Activated CD8-positive, alpha-beta T cell treated with anti-CD3 and anti-CD28 coated beads for 36 hours (primary cell): ENCODE data around the gene GLRX5. TPM values are rescaled to one million over a fixed set of nuclear protein-coding genes. Genes with fewer than 3 reads are reported as not detected.
"Not testable (repeated sequence)": the region's sequence is repeated elsewhere in the genome, so short reads cannot be mapped to it uniquely, and the experiment has no call there.

Experiments
- ATAC-seq: fragments of 200-7000 bp; cut with Tn5 transposase; one replicate; pipeline ENCODE4 v1.10.0; 2021; ENCODE audit warnings: mild to moderate bottlenecking, moderate library complexity
- CTCF ChIA-PET: fragments of 350-600 bp; sonication (Branson Sonifier 250); formaldehyde crosslinking; loops from one replicate; lab custom pipeline; 2021; ENCODE audit warnings: antibody characterized with exemption; lab: Charles Lee
- POLR2A ChIA-PET: fragments of 350-600 bp; sonication (Branson Sonifier 250); formaldehyde crosslinking; loops from one replicate; lab custom pipeline; 2021; ENCODE audit warnings: antibody characterized with exemption; lab: Charles Lee
- DNase-seq: peaks from one replicate; pipeline ENCODE4 v3.0.0-alpha.2; 2020
- H3K27ac Mint-ChIP-seq: one replicate; pipeline ENCODE4 v1.8.0; 2021; ENCODE audit warnings: mild to moderate bottlenecking, mixed read lengths
- H3K27me3 Mint-ChIP-seq: one replicate; pipeline ENCODE4 v1.8.0; 2021; ENCODE audit warnings: mixed read lengths
- H3K36me3 Mint-ChIP-seq: one replicate; pipeline ENCODE4 v1.8.0; 2021; ENCODE audit warnings: low read depth, mixed read lengths
- H3K4me1 Mint-ChIP-seq: one replicate; pipeline ENCODE4 v1.8.0; 2021; ENCODE audit warnings: low read depth, mixed read lengths
- H3K4me3 Mint-ChIP-seq: one replicate; pipeline ENCODE4 v1.8.0; 2021; ENCODE audit warnings: mild to moderate bottlenecking, moderate library complexity, mixed read lengths
- H3K9me3 Mint-ChIP-seq: one replicate; pipeline ENCODE4 v1.8.0; 2021; ENCODE audit warnings: mixed read lengths
- intact Hi-C: fragments of 100-400 bp; cut with micrococcal nuclease; formaldehyde crosslinking; loops from one replicate; pipeline ENCODE4 v1.10.0; 2022
- total RNA-seq, 2 experiments: library from RNA; stranded (reverse); gene quantifications; one replicate each; pipeline ENCODE4 v1.2.3, GENCODE V29; 2021
- TF ChIP-seq, protein P1 (sequence below): fragments of 200-600 bp; IDR thresholded peaks from one replicate; pipeline ENCODE4 v1.8.0; 2022; ENCODE audit warnings: antibody characterized with exemption, mild to moderate bottlenecking

GLRX5 gene
- total RNA-seq, 2 experiments from 2014 or later, result 47.3 to 47.8 TPM

DNA sequence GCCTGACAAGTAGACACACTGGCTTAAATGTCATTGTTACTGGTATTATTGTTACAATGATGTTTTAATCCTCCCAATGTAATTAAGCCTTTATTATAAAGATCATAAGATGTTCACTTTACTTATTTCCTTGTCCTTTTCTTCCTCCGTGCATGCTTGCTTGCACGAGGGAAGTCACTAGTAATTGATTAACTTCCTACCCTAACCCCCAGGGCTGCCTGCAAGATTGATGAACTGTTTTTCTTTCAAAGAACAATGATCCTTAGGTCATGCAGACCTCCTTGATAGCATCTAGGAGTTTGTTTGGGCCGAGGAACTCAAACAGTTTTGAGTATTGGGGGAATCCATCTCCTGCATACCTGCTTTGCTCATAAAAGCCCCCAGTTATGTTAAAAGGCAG, 43.0 kb downstream of the GLRX5 start:
- H3K27me3 Mint-ChIP-seq, result peaks cover 10% of the 10 kb centered on the region
- DNase-seq (no peak), ATAC-seq (no peak)
- TF ChIP-seq, protein P1, sequence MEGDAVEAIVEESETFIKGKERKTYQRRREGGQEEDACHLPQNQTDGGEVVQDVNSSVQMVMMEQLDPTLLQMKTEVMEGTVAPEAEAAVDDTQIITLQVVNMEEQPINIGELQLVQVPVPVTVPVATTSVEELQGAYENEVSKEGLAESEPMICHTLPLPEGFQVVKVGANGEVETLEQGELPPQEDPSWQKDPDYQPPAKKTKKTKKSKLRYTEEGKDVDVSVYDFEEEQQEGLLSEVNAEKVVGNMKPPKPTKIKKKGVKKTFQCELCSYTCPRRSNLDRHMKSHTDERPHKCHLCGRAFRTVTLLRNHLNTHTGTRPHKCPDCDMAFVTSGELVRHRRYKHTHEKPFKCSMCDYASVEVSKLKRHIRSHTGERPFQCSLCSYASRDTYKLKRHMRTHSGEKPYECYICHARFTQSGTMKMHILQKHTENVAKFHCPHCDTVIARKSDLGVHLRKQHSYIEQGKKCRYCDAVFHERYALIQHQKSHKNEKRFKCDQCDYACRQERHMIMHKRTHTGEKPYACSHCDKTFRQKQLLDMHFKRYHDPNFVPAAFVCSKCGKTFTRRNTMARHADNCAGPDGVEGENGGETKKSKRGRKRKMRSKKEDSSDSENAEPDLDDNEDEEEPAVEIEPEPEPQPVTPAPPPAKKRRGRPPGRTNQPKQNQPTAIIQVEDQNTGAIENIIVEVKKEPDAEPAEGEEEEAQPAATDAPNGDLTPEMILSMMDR, result no peak
- CTCF ChIA-PET, result interaction anchor here (1.0 to 1.4 kb wide), 2 partner anchors 11 to 16 kb away, joined by 4 to 5 read pairs; no protein-coding TSS in a partner anchor
- H3K36me3 Mint-ChIP-seq, result no peaks in the 10 kb centered on the region
- no peak overlapping the region for H3K4me3 Mint-ChIP-seq
- H3K9me3 Mint-ChIP-seq, result no peaks in the 10 kb centered on the region
- intact Hi-C loops, result no loop called here
- H3K27ac Mint-ChIP-seq, result no peak overlapping the region
- no peaks in the 10 kb centered on the region for H3K4me1 Mint-ChIP-seq
- POLR2A ChIA-PET, result no interaction called here

DNA sequence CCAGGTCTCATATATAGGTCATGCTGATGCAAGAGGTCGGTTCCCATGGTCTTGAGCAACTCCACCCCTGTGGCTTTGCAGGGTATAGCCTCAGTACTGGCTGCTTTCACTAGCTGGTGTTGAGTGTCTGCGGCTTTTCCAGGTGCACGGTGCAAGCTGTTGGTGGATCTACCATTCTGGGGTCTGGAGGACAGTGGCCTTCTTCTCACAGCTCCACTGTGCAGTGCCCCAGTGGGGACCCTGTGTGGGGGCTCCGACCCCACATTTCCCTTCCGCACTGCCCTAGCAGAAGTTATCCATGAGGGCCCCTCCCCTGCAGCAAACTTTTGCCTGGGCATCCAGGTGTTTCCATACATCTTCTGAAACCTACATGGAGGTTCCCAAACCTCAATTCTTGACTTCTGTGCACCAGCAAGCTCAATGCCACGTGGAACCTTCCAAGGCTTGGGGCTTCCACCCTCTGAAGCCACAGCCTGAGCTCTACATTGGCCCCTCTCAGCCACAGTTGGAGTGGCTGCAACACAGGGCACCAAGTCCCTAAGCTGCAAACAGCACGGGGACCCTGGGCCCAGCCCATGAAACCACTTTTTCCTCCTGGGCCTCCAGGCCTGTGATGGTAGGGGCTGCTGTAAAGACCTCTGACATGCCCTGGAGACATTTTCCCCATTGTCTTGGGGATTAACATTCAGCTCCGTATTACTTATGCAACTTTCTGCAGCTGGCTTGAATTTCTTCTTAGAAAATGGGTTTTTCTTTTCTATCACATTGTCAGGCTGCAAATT, 49.2 kb downstream of the GLRX5 start:
- H3K27me3 Mint-ChIP-seq, result peaks cover 11% of the 10 kb centered on the region
- H3K27ac Mint-ChIP-seq, H3K4me3 Mint-ChIP-seq, intact Hi-C loops, DNase-seq, H3K36me3 Mint-ChIP-seq, ATAC-seq, POLR2A ChIA-PET, CTCF ChIA-PET, H3K4me1 Mint-ChIP-seq, H3K9me3 Mint-ChIP-seq: not testable (repeated sequence)

DNA sequence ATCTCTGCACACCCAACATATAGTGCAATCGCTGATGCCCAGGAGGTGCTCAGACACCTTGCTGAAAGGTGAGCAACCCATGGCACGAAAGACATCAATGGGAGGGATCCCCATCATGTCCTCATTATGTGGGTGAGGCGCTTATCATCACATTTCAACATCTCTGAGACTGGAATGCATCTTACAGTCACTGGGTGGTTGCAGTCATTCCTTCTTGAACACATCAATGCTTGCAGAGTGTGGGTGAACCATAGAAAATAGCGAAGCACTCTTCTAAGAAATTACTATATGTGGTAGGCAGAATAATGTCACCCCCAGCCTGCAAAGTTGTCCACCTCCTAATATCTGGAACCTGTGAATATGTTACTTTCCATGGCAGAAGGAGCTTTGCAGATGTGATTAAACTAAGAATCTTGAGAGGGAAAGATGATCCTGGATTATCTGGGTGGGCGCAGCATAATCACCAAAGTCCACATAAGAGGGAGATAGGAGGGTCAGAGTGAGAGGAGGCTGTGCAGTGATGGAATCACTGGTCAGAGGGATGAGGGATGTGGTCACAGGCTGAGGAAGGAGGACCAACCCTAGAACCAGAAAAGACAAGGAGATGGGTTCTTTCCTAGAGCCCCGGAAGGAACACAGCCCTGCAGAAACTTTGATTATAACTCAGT, 51.2 kb downstream of the GLRX5 start:
- DNase-seq (no peak), ATAC-seq (no peak)
- H3K27ac Mint-ChIP-seq, result no peak overlapping the region
- peaks cover 10% of the 10 kb centered on the region for H3K27me3 Mint-ChIP-seq
- CTCF ChIA-PET, result no interaction called here
- POLR2A ChIA-PET, result interaction anchor here (1.3 kb wide), 1 partner anchor 10 kb away, joined by 3 read pairs; no protein-coding TSS in a partner anchor
- H3K36me3 Mint-ChIP-seq, result no peaks in the 10 kb centered on the region
- no peak overlapping the region for H3K4me3 Mint-ChIP-seq
- H3K9me3 Mint-ChIP-seq, result peaks cover 4% of the 10 kb centered on the region
- H3K4me1 Mint-ChIP-seq, result no peaks in the 10 kb centered on the region
- TF ChIP-seq, protein P1, result no peak
- intact Hi-C loops, result no loop called here

DNA sequence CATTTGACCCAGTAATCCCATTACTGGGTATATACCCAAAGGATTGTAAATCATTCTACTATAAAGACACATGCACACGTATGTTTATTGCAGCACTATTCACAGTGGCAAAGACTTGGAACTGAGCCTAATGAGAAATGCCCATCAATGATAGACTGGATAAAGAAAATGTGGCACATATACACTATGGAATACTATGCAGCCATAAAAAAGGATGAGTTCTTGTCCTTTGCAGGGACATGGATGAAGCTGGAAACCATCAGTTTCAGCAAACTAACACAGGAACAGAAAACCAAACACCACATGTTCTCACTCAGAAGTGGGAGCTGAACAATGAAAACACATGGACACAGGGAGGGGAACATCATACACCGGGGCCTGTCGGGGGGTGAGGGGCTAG, 56.3 kb downstream of the GLRX5 start:
- DNase-seq, CTCF ChIA-PET, intact Hi-C loops, H3K4me1 Mint-ChIP-seq, ATAC-seq, H3K4me3 Mint-ChIP-seq, H3K9me3 Mint-ChIP-seq, H3K27ac Mint-ChIP-seq, POLR2A ChIA-PET, H3K27me3 Mint-ChIP-seq, H3K36me3 Mint-ChIP-seq: not testable (repeated sequence)

Other genes with a start within 250 kb of the GLRX5 start
- gene CLMN, start 215.1 kb upstream of the GLRX5 start, total RNA-seq, result under 1 TPM; 0.31 to 0.59 TPM
- gene SYNE3, start 18.4 kb upstream of the GLRX5 start, total RNA-seq, result 10 to 100 TPM; 64.0 to 64.1 TPM
- gene TCL1B, start 151.4 kb downstream of the GLRX5 start, total RNA-seq, result not detected
- 1 to 10 TPM in 1 of 2 experiments, under 1 TPM in 1; 0.65 to 1.1 TPM for gene TCL1A, start 179.1 kb downstream of the GLRX5 start, total RNA-seq